HG02610 (cell line): Measurements from ENCODE around the gene ETFA.

ENCODE experiments used
- ATAC-seq: cut with Tn5 transposase; IDR thresholded peaks from one replicate; pipeline ENCODE4 v1.9.1; 2021; ENCODE audit warnings: mild to moderate bottlenecking, moderate library complexity; ENCODE audit not compliant: unreplicated experiment

ETFA gene

DNA sequence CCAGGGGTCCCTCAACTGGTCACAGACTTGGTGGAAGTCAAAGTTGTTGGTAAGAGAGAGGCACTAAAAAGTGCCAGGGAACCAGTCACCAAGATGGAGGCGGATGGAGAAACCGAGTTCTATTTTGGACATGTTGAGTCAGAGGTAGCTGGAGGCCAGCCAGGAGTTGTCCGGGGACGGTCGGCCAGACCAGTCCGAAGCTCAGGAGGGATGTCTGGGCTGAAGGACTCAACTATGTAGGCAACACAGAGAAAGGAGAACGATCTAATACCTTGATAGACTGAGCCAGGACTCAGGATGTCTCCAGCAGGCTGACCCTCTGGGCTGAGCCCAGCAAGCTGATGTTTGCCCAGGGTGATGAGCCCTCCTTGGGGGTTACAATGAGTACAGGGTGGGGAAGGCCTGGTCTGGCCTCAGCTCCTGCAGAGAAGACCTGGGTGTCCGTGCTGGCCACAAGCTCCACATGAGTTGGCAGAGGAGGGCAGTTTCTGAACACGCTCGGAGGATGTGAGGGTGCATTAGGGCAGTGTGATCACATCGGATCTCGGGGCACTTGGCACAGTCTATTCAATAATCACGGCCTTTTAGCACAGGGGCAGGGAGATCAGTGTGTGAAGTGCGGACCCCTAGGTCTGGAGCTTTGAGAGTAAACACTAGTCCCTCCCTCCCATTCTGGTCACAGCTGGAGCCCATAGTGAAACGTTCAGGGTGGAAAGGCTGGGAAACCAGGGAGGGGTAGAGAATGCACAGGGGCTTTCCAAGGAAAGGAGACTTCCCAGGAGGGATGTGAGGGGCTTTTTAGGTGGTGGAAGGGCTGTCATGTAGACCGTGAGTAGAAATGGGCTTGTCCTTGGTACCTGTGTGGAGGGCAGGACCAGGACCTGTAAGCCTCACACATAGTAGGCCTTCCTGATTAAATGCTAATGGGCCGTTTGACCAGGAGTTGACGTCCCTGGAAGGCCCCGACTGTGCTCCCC lies 111.9 kb downstream of the ETFA start:
- no peak for ATAC-seq

DNA sequence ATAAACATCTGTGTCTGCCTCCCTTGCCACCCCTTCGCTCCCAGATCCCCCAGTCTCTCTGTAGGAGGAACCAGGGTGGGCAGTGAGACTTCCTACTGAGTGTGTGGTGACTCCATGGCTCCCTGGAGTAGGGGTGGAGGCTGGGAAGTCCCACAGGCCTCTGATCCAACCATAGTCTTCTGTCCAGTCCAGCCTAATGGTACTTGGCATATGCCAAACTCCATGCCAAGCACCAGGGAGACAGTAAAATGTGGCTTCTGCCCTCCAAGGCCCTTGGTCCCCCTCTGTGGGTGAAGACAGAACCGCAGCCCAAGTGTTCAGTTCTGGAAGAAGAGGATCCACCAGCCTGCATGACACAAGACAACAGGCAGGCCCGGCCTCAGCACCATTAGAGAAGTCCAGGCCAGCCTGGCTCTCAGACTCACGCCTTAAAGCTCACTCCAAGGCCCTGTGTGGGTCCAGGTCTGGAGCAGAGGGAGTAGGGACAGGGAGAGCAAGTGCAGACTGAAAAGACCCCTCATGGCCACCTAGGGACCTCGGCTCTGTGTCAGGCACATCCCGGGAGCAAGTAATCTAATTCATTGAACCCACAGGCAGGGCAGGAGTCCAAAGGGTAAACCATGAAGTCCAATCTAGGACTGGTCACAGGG lies 112.7 kb downstream of the ETFA start:
- ATAC-seq, result no peak

DNA sequence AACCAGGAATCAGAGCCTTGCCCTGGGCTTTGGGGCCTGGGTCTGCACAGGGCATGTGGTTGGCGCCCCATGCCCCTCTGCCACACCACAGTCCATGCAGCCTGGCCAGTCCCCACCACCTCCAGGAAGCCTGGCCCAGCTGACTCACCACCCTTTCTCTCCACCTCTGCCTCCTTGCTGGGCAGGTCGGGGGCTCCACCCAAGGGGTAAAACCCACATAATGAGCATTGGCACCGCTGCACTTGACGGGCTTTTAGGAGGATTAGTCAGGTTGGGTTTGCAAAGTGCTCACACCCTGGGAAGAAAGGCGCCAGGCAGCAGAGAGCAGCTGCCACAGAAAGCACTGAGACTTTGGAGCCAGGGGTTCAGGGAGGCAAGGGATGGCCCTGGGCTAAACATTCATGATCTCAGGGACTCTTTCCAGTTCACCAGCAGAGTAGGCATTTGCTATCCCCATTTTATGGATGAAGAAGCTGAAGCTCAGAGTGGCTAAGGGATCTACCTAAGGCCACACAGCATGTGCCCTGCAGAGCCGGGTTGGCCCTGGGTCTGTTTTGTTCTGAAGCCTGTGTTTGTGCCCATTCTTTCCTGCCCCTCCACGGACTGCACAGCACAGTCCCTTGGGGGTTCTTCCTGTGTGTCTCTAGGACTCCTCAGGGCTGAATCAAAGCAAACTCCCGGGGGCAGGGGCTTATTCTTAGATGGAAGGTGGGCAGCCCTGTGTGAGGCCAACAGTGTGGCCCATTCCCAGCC lies 113.4 kb downstream of the ETFA start:
- ATAC-seq, result no peak

DNA sequence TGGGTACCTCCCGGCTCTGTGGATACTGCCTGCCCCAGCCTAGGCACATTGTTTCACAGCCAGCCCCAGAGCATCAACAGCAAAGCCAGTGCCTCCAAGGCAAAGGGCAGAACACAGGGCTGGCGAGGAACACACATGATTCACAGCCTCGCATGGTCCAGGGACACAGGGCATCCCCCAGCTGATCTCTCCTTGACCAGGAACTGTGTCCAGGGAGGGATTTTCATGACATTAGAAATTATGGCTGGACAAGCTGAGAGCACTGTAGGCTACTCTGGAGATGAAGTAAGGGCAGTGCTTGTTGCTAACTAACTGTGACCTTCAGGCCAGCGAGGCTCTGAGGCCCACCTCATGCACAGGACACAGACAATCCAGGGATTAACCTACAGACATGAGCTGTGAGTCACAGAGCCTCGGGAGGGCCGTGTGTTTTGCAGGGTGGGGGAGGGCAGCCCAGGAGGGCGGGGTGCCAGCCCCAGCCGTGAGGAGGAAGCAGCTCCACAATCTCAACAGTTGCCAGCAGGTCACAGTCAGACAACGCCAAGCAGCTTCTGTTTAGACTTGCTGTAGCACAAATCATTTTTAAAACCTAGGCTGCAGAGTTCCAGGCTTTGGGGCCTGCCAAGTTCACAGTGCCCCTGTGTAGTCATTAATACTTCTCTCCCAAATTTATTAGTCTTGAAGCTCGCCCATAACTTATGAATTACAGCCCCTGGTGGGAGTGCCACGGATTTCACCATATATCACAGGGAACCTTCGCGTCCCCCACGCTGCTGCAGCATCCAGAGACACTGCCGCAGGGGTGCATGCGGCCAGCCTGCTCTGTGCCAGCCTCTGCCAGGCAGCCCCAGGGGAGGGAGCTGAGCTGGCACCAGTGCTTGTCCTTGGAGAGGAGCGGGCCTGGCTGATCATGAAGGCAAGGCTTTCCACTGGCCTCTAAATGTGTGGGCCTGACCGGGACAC lies 114.7 kb downstream of the ETFA start:
- ATAC-seq, result no peak

DNA sequence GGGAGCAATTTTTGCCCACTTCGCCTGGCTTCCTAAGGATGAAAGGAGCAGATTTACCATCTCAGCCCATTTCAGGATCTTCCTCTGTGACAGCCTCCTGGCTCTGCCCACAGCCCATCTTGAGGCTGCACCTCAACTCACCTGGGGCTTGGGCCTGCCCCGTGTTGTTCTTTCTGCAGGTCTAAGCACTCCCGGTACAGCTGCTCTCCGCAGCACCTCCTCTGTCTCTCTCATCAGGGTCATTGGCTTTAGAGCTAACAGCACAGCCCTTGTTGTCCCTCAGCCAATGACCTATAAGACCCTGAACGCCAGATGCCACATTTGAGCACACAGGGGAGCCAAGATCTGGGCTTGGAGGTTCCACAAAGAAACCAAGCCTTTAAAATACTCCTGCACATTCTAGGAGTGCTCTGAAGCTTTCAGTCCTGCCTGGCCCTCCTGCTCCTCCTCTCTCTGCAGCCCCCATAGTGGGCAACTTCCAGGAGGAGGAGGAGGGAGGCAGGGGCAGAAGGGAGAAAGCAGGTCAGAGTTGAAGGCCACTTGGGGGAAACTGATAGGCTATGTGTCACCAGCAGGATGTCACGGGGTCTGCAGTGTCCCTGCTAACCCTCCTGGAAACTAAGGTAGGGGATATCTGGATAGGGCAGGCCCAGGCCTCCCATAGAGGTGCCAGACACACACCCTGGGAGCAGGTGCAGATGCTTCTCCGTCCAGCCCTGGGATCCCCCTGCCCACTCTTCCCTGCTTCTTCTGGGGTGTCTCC lies 115.6 kb downstream of the ETFA start:
- ATAC-seq, result no peak

DNA sequence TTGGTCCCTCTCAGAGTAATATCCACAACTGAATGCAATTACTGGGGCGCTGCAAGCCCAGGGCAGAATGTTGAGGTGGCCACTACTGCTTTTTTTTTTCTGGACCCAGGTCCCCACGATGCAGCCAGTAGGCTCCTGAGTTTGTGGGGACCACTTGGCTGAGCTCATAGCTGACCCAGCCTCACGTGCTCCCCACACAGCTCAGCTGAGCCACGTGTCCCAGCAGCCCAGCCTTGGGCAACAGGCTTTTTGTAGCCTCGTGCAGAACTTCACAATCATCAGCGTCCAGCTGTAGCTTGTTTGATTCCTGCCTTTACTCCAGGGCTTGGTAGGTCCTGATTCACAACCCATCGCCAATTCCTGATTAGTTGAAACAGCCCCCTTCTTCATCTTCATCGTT lies 117.3 kb downstream of the ETFA start:
- no peak for ATAC-seq

DNA sequence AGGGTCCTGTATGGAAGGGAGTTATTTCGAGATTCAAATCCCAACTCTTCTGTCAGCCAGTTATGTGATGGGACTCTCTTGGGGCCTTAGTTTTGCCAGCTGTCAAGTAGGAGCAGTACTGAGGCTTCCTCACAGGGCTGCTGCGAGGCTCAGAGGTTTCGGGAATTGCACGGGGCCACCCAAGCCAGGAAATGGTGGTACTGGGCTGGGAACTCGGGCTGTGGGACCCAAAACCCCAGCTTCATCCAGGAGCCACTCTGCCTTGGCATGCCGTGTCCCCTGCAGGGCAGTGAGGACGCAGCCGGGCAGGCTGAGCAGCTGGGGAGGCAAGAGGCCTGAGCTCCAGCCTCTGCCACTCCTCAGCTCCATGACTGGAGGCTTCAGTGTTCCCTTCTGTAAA lies 118.6 kb downstream of the ETFA start:
- ATAC-seq, result no peak

DNA sequence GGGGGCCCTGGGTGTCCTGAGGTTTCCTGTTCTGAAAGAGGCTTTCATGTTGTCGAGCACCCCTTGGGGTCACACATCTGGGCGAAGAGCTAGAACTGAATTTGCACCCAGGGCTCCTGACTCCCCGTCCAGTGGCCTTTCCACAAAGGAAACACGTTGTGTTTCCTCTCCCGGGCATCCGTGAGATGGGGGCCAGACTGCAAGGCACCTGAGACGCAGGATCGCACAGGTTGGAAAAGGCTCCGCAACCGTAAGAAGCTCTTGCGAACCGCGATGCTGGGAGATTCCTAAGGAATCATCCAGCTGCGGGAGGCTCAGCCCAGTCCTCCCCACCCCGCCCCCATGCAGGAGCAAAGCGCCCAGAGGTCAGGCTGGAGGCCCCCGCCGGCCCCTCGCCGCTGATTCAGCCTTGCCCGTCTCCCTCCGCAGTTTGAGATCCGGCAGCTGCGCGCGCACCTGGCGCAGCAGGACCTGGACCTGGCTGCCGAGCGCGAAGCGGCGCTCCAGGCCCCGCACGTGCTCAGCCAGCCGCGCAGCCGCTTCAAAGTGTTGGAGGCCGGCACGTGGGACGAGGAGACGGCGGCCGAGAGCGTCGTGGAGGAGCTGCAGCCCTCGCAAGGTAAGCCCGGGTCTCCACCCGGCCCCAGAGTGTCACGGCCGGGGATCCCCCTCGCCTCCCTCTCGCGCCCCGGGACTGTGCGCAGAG lies 119.6 kb downstream of the ETFA start:
- no peak for ATAC-seq

DNA sequence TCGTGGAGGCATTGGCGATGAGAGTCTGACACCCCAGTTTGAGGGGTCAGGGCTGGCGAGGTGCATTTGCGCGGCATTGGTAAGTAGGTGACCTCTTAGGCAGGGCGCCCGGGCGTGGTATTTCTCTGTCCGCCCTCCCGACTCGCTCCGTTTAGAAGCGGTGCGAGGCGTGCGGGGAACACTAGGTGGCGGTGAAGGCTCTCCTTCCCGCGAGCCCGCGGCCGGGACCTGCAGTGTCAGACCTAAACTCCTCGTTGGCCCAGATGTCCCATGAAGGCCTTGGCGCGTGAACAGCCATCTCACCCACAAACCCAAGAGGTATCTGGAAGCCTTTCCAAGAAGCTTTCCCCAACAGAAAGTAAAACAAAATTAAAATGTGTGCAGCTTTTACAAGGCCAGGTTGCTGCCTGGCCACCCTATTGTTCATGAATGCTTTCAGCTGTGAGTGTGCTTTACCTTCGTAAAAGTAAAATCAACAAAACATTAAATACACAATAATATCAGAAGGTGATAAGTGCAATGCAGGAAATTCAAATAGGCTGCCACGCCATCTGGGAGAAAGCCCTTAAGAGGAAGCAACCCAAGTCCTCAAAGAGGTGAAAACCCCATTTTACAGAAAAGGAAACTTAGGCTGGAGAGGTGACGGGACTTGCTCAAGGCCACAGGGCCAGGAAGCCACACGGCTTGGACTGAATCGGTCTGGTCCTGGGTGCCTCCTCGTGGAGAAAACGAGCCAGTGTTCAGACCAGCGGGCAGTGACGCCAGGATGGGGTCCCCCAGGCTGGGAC lies 120.3 kb downstream of the ETFA start:
- peak; percentile 88 for ATAC-seq

DNA sequence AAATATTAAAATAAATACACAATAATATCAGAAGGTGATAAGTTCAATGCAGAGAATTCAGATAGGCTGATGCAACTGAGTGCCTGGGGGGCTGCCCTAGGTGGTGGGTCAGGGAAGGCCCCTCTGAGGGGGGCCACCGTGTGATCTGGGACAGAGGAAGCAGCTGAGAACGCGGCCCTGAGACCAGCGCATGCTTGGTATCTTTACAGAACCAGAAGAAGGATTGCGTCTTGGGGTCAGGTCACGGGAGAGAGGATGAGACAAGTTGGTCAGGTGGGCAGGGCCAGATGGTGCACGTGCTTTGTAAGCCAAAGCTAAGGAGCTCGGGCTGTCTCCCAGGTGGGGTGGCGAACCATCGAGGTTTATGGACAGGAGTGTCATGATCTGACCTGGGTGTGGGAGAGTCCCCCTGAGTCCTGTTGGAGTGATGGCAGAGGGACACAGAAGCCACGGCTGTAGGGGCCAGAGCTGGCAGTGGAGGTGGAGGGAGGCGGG lies 121.2 kb downstream of the ETFA start:
- ATAC-seq, result no peak

DNA sequence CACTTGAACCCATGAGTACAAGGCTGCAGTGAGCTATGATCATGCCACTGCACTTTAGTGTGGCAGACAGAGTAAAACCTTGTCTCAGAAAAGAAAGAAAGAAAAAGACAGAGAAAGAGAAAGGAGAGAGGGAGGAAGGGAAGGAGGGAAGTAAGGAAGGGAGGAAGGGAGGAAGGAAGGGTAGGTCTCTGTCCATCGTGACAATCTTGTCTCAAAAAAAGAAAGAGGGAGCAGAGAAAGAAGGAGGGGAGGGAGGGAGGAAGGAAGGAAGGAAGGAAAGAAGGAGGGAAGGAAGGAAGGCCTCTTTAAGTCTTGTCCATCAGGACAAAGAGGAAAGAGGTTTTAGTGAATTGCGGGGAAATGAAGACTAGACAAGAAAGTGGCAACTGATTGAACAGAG lies 122.2 kb downstream of the ETFA start:
- ATAC-seq, result no peak

DNA sequence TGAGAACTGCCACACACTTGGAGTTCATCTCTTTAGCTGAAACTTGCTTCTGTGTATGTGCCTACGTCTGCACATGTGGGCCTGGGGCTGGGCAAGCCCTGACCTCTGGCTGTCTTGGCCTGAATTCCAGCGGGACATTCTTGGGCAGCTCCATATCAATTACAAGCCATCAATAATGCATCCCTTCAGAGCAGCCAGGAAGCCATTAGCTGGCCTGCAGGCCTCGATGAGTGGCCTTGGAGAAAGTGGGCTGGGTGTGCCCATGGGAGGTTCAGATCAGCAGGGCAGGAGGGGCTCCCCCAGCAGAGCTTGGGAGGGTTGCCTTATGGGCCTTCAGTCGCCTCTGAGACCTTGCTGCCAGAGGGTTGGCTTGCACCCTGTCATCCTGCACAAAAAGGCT lies 124.1 kb downstream of the ETFA start:
- no peak for ATAC-seq

DNA sequence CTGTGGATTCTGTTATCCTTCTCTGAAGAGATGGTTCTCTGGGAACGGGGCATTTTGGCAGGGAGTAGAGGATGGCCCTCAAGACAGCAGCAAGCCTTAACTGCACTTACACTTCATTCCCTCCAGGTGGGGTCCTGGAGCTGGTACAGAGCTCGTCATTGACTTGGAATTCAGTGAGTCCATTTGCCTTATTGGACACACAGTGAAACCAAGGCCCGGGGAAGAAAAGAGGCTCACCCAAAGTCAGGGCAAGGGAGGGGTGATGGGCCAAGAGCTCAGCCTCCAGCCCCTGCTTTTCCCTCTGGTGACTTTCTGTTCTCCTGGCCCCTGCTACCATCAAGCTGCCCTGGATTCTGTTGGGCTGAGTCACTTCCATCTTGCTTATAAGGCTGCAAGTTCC lies 125.6 kb downstream of the ETFA start:
- ATAC-seq, result no peak

DNA sequence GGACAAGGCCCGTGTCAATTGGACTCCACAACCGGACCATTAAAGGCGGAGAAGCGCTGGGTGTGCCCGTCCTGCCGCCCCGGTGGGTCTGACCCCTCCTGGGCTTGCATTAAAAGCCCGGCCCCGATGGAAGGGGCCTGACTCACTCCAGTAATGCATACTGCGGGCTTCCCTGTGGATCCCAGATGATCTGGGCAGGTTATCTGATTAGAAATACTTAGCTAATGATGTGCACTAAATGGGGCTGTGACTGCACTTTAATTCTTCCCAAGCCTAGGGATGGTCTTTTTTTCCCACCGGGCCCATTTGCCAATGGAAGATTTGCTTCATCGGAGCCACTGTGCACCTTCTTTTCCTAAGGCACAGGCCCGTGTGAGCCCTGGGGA lies 126.6 kb downstream of the ETFA start:
- ATAC-seq, result no peak

DNA sequence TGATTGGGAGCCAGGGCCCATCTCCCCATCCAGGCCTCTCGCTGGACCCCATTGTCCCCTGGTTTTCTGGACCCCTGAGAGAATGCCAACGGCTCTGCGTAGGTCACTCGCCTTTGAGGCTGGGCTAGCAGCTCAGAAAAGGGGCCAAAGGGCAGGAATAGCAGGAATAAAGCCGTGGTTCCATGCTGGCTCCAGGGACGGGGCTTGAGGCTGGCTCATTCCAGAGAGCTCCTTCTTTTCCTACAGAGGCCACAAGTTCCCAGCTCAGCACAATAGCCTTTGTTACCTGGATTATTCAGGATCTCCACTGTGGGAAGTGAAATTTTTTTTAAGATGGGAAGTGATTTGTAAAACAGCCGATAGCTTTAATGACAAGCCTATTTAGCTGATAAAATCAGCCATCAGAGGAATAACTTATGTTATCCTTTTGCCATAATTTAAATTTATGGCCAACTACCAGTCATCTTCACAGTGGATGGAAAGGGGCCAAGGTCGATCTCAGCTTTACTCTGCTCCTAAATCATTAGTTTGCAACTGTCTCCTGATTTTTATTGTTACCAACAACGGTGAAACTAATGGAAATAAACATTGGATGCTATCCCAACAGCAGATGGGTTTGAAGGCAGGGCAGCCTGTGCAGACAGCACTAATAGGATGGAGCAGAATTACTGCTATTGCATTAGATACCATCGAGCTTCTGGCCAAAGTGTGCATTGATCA lies 127.2 kb downstream of the ETFA start:
- no peak for ATAC-seq

DNA sequence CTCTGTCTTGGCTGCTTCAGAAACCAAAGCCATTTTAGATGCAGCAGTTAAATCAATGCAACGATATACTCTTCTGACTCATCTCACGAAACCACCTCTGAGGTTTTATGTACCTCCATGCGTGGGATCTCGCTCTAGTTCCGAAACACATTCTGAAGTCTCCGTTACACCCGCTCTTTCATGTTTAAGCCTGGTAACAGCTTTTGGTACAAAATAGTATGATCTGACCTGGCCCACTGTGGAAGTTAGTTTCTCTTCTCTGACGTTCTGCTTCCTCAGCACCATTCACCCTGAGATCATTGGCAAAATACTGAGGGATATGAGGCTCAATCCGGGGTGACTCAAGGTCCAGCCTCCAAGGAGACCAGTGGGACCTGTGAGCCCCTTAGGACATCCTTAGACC lies 129.6 kb downstream of the ETFA start:
- peak; percentile 56 for ATAC-seq

DNA sequence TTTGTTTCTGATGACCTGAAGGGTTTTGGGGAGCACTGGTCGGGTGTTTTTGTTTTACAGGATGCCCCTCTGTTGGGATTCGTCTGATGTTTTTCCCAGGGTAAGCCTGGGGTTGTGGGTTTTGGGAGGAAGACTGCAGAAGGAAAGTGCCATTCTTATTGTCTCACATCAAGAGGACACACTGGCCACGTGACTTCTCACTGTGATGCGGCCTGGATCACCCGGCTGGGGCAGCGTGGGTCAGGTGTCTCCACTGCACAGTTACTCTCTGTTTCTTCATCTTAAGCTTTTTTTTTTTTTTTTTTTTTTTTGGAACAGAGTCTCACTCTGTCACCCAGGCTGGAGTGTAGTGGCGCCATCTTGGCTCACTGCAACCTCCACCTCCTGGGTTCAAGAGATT lies 130.9 kb downstream of the ETFA start:
- ATAC-seq, result no peak

DNA sequence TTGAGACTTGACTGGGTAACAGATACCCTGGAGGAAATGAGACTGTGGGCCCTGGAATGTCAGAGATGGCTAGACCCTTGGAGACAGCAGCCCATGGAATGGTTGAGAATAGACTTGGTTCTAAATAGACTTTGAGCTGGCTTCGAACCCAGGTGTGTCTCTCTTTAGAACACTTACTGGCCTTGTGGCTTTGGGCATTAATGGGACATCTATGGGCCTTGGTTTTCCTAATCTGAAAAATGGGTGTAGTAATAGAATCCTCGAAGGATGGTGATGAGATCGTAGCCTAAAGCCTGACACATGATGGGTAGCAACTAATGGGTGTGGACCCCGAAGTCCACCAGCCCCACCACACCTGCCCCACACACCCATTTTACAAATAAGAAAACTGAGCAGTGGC lies 132.2 kb downstream of the ETFA start:
- ATAC-seq, result no peak
